B cell (primary cell): Measurements from ENCODE around the gene CHKB. TPM values are rescaled to one million over a fixed set of nuclear protein-coding genes. Genes with fewer than 3 reads are reported as not detected.

ENCODE experiments used
- ATAC-seq: fragments of 200-7000 bp; cut with Tn5 transposase; one replicate; pipeline ENCODE4 v1.10.0; 2021; ENCODE audit warnings: low read depth, mild to moderate bottlenecking, moderate number of reproducible peaks, moderate library complexity
- CTCF ChIA-PET: fragments of 350-600 bp; sonication (Branson Sonifier 250); formaldehyde crosslinking; loops from one replicate; lab custom pipeline; 2021; ENCODE audit warnings: antibody characterized with exemption, inconsistent platforms; lab: Charles Lee
- POLR2A ChIA-PET: fragments of 350-600 bp; sonication (Branson Sonifier 250); formaldehyde crosslinking; loops from one replicate; lab custom pipeline; 2021; ENCODE audit warnings: antibody characterized with exemption; lab: Charles Lee
- DNase-seq: peaks from one replicate; pipeline ENCODE4 v3.0.0; 2013
- H2AFZ ChIP-seq: 2 replicates; pipeline ENCODE4 v1.6.1; 2012; ENCODE audit warnings: mild to moderate bottlenecking, low read depth, low read length; ENCODE audit not compliant: insufficient read depth, poor library complexity, severe bottlenecking
- H3K27ac ChIP-seq, 2 donors: 1 replicate in 1 of 2; 2 replicates in 1 of 2; pipeline ENCODE4 v1.5.1; 2012 to 2013; ENCODE audit warnings: low read length in 2 of 2, mild to moderate bottlenecking in 2 of 2, moderate library complexity in 1 of 2
- H3K27me3 ChIP-seq, 4 experiments: fragments of 200-600 bp in 1 of 4; sonication (generic) in 1 of 4; replicated peaks in 1 of 4; 1 replicate in 2 of 4; 2 replicates in 2 of 4; pipeline versions ENCODE4 v1.6.1 to v1.7.0; 2013 to 2016; ENCODE audit warnings: low read length in 3 of 4, mild to moderate bottlenecking in 2 of 4, mixed read lengths in 1 of 4, moderate library complexity in 1 of 4; ENCODE audit not compliant: insufficient read depth in 4 of 4, control insufficient read depth in 3 of 4; ENCODE audit errors: control extremely low read depth in 1 of 4
- H3K36me3 ChIP-seq, 2 experiments: replicated peaks in 1 of 2; 1 replicate in 1 of 2; 2 replicates in 1 of 2; pipeline versions ENCODE4 v1.6.1 to v1.7.1; 2013; ENCODE audit warnings: low read length in 1 of 2; ENCODE audit not compliant: insufficient read depth in 2 of 2, control insufficient read depth in 1 of 2; ENCODE audit errors: control extremely low read depth in 1 of 2, extremely low read depth in 1 of 2
- H3K4me1 ChIP-seq, 2 donors: fragments of 200-600 bp in 1 of 2; sonication (generic) in 1 of 2; 1 replicate in 1 of 2; 2 replicates in 1 of 2; pipeline versions ENCODE4 v1.5.1 to v1.6.1; 2013 to 2017; ENCODE audit warnings: low read length in 2 of 2; ENCODE audit not compliant: control insufficient read depth in 2 of 2, insufficient read depth in 2 of 2
- H3K4me2 ChIP-seq: replicated peaks from 2 replicates; pipeline ENCODE3; 2012; ENCODE audit warnings: mild to moderate bottlenecking, low read depth, low read length; ENCODE audit not compliant: poor library complexity, severe bottlenecking
- H3K4me3 ChIP-seq, 5 experiments: fragments of 200-600 bp in 1 of 5; sonication (generic) in 1 of 5; 1 replicate in 3 of 5; 2 replicates in 2 of 5; pipeline versions ENCODE4 v1.5.1 to v1.7.0; 2011 to 2016; ENCODE audit warnings: low read length in 4 of 5, mild to moderate bottlenecking in 4 of 5, low read depth in 2 of 5, control low read depth in 1 of 5, moderate library complexity in 1 of 5; ENCODE audit not compliant: insufficient read depth in 1 of 5; ENCODE audit errors: control extremely low read depth in 1 of 5, extremely low read depth in 1 of 5
- H3K79me2 ChIP-seq: fragments of 200-600 bp; sonication (generic); one replicate; pipeline ENCODE4 v1.6.0; 2016; ENCODE audit warnings: low read length; ENCODE audit not compliant: control insufficient read depth, insufficient read depth
- H3K9ac ChIP-seq: fragments of 200-600 bp; sonication (generic); 2 replicates; pipeline ENCODE4 v1.6.1; 2017; ENCODE audit warnings: mild to moderate bottlenecking, low read length, moderate library complexity
- H3K9me3 ChIP-seq, 3 donors: one replicate each; pipeline versions ENCODE4 v1.6.1 to v1.7.1; 2013; ENCODE audit warnings: low read length in 2 of 3; ENCODE audit not compliant: control insufficient read depth in 2 of 3, insufficient read depth in 1 of 3; ENCODE audit errors: control extremely low read depth in 1 of 3
- H4K20me1 ChIP-seq: 2 replicates; pipeline ENCODE4 v1.6.0; 2012; ENCODE audit warnings: mild to moderate bottlenecking, low read length; ENCODE audit not compliant: insufficient read depth, control insufficient read depth, poor library complexity, severe bottlenecking
- H3K27ac Mint-ChIP-seq: one replicate; pipeline ENCODE4 v1.8.0; 2021; ENCODE audit warnings: mixed read lengths
- H3K27me3 Mint-ChIP-seq: one replicate; pipeline ENCODE4 v1.8.0; 2021; ENCODE audit warnings: mixed read lengths
- H3K4me1 Mint-ChIP-seq: one replicate; pipeline ENCODE4 v1.8.0; 2021; ENCODE audit warnings: mixed read lengths
- H3K4me3 Mint-ChIP-seq: one replicate; pipeline ENCODE4 v1.8.0; 2021; ENCODE audit warnings: mixed read lengths
- H3K9me3 Mint-ChIP-seq: one replicate; pipeline ENCODE4 v1.8.0; 2022; ENCODE audit warnings: mixed read lengths; ENCODE audit not compliant: insufficient read depth
- CTCF ChIP-seq: fragments of 200-600 bp; IDR thresholded peaks from one replicate; pipeline ENCODE4 v1.8.0; 2022; ENCODE audit warnings: antibody characterized with exemption, mild to moderate bottlenecking
- EZH2 ChIP-seq: IDR thresholded peaks from 2 replicates; pipeline ENCODE4 v1.6.1; 2012; ENCODE audit warnings: borderline replicate concordance, low read depth, mild to moderate bottlenecking, moderate library complexity, low read length; ENCODE audit not compliant: insufficient read depth, poor library complexity, severe bottlenecking
- WGBS: methylation state at CpG from one replicate; pipeline ENCODE4 v1.1.5; 2013; ENCODE audit warnings: missing lambda C conversion rate; ENCODE audit not compliant: insufficient coverage; 5-methylcytosine and 5-hydroxymethylcytosine counted together
- intact Hi-C: fragments of 100-400 bp; cut with micrococcal nuclease; formaldehyde crosslinking; loops from one replicate; pipeline ENCODE4 v1.10.0; 2022
- polyA plus RNA-seq: library from polyadenylated mRNA; depleted of rRNA; stranded (reverse); fragments of >200 nt; gene quantifications from 2 replicates; pipeline ENCODE4 v1.2.3, GENCODE V29; 2012
- total RNA-seq, 2 donors: library from RNA; stranded (reverse); fragments of 120-200 nt in 1 of 2; gene quantifications; 1 replicate in 1 of 2; 2 replicates in 1 of 2; pipeline versions ENCODE4 v1.2.3 to v1.2.4, GENCODE V29; 2013 to 2022

CHKB gene
- total and polyA plus RNA-seq, 2 donors (not counting 1 experiment from before 2014, with no cell fraction given): 238 to 309 TPM

- Histone ChIP-seq H3K4me1 (peaks cover 7 to 9% of the 10 kb centered on the region in 2 donors), H4K20me1 (no peaks in the 10 kb centered on the region), H3K4me3 (no peak overlapping the region), H2AFZ (no peak overlapping the region), H3K79me2 (no peaks in the 10 kb centered on the region), H3K27me3 (peaks cover 0 to 73% (median 26%) of the 10 kb centered on the region in 4 experiments), H3K9me3 (peaks cover 0 to 10% (median 0%) of the 10 kb centered on the region in 3 donors), H3K4me2 (no peak overlapping the region), H3K36me3 (no peaks in the 10 kb centered on the region), H3K9ac (no peak overlapping the region), H3K27ac (no peak overlapping the region)
- POLR2A ChIA-PET: no interaction called here
- peaks cover 12% of the 10 kb centered on the region for H3K4me1 Mint-ChIP-seq
- CTCF ChIA-PET: no interaction called here
- peaks cover 35% of the 10 kb centered on the region for H3K27me3 Mint-ChIP-seq
- DNase-seq (no peak), ATAC-seq (no peak)
- 13% methylated on average over 69 of the region's 70 CpGs for WGBS
- intact Hi-C loops: no loop called here
- H3K4me3 Mint-ChIP-seq: no peak overlapping the region
- H3K27ac Mint-ChIP-seq: no peak overlapping the region
- TF ChIP-seq EZH2: no peak
- TF ChIP-seq CTCF: no peak
- no peaks in the 10 kb centered on the region for H3K9me3 Mint-ChIP-seq
These were observed 21.0 kb upstream of the CHKB start for GRCh38 chr22:50603511-50604255.

DNA sequence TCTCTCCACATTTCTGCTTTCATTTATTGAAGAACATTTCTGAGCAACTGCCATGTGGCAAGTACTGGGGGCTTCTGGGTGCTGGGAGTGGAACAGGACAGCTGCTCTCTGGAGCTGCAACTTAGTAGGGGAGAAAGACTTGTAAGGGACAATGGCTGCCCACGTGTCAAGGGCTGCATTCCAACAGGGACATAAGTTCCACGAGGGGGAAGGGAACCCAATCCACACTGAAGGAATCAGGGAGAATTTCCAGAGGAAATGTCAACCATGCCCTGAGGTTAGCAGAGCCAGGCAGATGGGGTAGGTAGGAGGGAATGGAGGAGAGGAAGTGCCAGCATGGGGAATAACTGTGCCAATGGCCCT lies 19.7 kb upstream of the CHKB start:
- peaks cover 34% of the 10 kb centered on the region for H3K27me3 Mint-ChIP-seq
- TF ChIP-seq EZH2: no peak
- no peaks in the 10 kb centered on the region for H3K9me3 Mint-ChIP-seq

More for the DNA sequence above, 19.7 kb upstream of the CHKB start:
- no peaks in the 10 kb centered on the region for H3K36me3 ChIP-seq
- peaks cover 7 to 9% of the 10 kb centered on the region in 2 donors for H3K4me1 ChIP-seq
- peak overlapping the region; percentile 81 for H3K4me3 Mint-ChIP-seq
- intact Hi-C loops: no loop called here
- no peaks in the 10 kb centered on the region for H4K20me1 ChIP-seq
- no peak overlapping the region for H3K4me2 ChIP-seq
- POLR2A ChIA-PET: no interaction called here
- DNase-seq: no peak
- no peak overlapping the region for H2AFZ ChIP-seq
- ATAC-seq: no peak
- peaks cover 12% of the 10 kb centered on the region for H3K4me1 Mint-ChIP-seq
- H3K79me2 ChIP-seq: no peaks in the 10 kb centered on the region
- H3K27ac Mint-ChIP-seq: no peak overlapping the region
- peaks cover 0 to 77% (median 29%) of the 10 kb centered on the region in 4 experiments for H3K27me3 ChIP-seq
- CTCF ChIA-PET: interaction anchor here (0.6 kb wide), 1 partner anchor 75 kb away, joined by 4 read pairs; no protein-coding TSS in a partner anchor
- no peak overlapping the region for H3K9ac ChIP-seq
- WGBS: 42% methylated on average over 2 of the region's 2 CpGs
- H3K4me3 ChIP-seq: no peak overlapping the region
- H3K9me3 ChIP-seq: peaks cover 0 to 10% (median 0%) of the 10 kb centered on the region in 3 donors
- no peak overlapping the region for H3K27ac ChIP-seq
